GM19025 (cell line): ENCODE data around the gene PRR5.
"Not testable (repeated sequence)": the region's sequence is repeated elsewhere in the genome, so short reads cannot be mapped to it uniquely, and the experiment has no call there.

Experiments
- ATAC-seq: cut with Tn5 transposase; IDR thresholded peaks from one replicate; pipeline ENCODE4 v1.9.1; 2021; ENCODE audit warnings: mild to moderate bottlenecking, low read depth, moderate library complexity; ENCODE audit not compliant: unreplicated experiment

PRR5 gene

DNA sequence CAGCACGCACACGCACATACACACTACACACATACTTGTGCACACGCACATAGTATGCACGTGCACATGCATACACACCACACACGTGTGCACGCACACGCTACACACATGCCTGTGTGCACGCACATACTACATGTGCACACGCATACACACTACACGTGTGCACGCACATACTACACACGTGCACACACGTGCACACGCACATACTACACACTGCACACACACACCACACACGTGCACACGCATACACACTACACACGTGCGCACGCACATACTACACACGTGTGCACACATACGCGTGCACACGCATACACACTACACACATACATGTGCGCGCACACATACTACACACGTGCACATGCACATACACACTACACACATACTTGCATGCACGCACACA lies 30.7 kb downstream of the PRR5 start:
- no peak for ATAC-seq

DNA sequence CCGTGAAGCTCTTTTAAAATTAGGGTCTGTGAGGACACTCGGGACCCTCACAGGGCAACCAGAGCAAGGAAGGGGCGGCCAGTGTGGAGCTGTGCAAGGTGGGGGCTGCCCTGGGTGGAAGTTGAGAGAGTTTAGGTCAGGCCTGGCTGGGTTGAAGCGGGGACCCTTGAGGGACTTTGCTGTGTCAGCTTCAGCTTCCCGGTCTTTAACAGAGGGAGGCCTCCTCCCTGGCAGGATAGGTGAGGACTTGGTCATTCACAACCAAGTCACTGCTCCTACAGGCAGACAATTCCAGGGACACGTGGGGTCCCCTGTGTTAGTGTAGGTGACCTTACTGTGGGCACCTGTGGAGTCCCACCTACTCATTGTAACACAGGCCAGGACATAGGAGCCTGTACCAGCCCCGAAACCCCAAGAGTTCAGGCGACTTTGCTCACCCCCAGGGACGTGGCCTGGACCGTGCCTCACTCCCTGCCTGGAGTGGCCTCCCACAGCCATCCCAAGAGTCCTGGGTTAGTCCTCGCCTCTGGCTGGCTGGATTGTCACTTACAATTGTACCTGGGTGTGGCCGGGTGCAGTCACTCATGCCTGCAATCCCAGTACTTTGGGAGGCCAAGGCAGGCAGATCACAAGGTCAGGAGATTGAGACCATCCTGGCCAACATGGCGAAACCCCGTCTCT lies 31.6 kb downstream of the PRR5 start:
- no peak for ATAC-seq

DNA sequence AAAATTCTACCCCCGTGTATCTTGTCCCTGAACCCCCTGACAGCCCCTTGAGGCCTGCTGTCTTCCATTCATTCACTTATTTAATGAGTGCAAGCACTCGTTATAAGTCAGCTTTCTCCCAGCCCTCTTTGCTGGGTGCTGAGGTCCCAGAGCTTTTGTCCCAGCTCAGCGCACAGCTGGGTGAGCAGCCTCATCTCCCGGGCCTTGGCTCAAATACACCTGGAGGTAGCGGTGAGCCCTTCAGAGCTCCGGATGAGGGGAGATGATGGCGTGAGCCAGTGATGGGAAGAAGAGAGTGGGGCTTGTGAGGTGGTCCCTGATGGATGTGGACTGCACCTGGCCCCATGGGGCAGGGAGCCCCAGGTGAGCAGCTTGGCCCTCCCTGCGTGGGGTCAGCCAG lies 32.3 kb downstream of the PRR5 start:
- ATAC-seq, result no peak

DNA sequence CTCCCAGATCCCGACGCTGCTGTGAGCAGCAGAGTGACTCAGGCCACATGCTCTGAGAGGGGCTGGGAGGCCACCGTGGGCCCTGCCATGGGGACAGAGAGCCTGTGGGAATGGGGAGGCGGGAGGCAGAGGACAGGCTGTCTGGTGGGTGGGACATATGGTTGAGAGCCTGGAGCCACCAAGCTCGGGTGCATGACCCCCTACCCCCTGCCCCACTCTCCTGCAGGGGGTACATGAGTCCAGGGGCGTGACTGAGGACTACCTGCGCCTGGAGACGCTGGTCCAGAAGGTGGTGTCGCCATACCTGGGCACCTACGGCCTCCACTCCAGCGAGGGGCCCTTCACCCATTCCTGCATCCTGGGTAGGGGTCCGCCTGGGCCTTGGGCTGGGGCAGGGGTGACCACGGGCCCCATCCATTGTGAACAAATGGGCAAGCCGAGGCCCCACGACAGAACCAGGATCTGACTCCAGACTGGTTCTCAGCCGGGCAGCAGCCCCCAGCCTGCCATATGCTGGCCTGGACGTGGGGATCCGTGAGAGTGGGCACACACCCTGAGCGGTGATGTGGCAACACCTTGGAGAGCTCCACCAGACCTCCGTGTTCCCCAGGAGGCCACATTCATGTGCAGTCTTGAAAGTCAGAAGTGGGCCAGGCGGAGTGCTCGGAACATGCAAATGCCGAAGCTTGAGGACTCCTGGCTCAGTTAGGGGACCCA lies 33.0 kb downstream of the PRR5 start:
- ATAC-seq, result no peak

DNA sequence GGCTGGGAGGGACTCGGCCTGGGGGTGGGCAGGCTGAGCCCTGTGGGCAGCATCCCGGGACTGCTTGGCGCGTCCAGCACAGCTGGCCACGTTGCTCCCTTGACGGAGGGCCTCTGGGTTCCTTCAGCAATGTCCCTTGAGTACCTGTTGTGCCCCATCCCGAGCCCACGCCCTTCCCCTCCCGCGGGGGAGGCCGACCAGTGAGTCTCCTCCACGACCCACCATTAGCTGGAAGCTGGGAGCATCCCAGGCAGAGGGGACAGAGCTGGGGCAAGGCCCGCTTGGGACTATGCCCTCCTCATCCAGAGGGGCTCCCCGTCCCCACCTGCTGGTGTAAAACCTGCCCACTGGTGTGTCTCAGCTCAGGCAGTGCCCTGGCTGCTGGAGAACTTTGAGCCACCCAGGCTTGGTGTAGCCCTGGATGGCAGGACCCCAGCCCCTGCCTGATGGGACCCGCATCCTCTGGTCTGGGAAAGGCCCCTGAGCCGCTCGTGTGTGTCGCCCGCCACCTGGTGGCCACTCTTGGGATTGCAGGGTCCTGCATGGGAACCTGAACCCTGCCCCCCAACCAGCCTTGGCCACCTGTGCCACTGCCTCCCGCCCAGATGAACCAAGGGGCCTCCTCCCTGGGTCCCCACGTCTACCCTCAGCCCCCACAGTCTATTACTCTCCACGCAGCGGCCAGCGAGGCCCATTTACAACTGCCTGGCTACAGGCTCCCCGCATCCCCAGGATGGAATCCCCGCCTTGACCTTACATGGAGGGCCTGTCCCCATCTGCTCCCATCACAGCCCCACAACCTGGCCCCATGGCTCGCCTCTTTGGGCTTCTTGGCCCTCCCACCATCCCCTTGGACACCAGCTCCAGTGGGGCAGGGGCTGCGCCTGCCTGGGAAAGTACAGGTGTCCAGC lies 33.8 kb downstream of the PRR5 start:
- ATAC-seq, result no peak

DNA sequence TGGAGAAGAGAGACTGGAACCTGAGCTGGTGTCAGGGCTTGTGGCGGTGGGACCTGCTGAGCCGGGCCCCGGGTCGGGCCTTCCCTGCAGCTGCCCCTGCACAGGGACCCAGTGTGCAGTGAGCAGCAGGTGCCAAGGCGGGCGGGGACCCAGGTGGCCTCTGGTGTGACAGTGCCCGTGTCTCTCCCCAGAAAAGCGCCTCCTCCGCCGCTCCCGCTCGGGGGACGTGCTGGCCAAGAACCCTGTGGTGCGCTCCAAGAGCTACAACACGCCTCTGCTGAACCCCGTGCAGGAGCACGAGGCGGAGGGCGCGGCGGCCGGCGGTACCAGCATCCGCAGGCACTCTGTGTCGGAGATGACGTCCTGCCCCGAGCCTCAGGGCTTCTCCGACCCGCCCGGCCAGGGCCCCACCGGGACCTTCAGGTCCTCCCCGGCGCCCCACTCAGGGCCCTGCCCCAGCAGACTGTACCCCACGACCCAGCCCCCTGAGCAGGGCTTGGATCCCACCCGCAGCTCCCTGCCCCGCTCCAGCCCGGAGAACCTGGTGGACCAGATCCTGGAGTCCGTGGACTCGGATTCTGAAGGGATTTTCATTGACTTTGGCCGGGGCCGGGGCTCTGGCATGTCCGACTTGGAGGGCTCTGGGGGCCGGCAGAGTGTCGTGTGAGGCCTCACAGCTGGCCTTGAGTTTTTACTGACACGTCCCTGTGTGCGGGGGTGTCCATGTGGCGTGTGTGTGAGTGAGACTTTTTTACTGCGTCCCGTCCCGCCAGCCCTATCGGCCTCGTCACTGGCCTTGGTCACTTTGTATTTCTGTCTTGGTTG lies 34.8 kb downstream of the PRR5 start:
- ATAC-seq, result no peak

DNA sequence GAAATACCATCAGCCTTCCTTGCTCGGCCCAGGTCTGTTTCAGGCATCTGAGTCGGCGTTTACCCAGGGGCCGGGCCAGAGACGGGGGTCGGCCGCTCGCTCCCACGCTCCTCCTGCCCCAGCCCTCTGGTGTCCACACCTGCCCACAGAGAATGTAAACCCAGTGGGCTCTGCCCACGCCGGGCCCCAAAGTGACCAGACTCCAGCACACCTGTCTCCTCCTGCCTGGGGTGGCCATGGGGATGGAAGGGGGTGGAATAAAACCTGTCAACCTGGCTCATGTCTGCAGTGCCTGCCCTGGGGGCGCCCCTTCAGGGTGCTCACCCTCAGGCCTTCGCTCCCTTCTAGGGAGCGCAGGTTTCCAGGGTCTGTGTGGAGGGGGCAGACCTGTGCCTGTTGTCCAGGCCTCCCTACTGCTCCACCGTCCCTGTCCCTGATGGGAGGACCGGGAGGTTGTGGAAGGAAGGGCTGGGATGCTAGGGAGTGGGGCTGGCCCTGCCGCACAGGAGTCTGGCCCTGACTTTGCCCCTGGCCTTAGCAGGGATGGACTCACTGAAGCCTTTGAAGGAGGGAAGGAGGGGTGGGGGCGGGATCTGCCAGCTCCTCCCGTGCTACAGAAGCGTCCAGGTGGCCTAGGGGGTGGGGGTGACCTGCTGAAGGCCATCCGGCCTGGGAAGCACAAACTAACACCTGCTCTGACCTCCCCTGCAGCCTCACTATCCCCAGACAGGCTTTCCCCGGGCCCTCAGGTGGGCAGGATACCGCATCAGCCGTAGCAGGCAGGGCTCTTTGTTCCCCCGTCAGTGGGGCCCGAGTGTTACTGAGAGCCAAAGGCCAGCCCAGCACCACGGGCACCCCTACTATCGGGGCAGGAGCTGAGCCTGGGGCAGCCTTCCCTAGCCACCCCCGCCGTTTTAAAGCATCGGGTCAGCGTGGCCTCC lies 35.7 kb downstream of the PRR5 start:
- no peak for ATAC-seq

DNA sequence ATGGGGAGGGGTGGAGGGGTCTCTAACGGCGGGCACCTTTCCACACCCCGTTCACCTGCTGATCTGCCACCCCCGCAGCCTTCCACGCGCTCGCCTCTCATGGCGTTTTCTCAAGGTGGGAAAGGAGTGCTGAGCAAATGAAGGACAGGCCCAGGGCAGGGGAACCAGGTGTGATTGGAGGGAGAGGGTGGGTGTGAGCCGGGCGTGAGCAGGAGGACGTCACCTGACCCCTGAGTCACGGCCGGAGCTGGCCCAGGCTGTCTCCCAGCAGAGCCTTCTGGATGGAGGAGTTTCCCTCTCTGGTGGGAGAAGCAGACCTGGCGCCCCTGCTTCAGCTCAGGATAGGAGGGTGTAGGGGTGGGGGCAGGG lies 36.3 kb downstream of the PRR5 start:
- no peak for ATAC-seq

DNA sequence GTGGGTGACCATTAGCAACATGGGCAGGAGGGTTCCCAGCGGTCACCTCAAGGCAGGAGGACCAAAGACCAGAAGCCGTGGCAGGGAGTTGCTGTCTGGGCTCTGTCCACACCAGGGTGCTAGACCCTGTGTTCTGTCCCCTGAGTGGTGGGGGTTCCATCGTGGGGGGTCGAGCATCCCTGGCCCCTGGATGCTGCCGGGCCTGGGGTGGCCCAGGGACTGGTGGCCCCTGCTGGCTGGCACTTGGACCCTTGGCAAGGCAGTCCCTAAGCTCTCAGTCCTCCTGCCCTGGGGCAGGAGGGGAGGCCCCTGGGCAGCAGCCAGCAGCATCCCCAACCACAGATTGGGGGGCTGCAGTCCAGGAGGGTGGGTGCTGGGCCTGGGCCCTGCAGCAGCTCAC lies 37.0 kb downstream of the PRR5 start:
- no peak for ATAC-seq

DNA sequence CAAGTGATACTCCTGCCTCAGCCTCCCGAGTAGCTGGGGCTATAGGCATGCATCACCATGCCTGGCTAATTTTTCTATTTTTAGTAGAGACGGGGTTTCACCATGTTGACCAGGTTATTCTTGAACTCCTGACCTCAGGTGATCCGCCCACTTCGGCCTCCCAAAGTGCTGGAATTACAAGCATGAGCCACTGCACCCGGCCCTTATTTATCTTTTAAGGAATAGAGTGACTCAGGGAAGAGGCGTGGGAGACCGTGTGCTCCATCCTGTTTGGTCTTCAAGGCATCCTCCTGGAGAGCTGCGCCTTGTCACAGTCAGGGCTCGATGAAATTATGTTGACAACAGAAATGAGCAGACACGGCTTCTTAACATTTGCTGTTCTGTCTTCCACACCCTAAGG lies 37.7 kb downstream of the PRR5 start:
- ATAC-seq, result not testable (repeated sequence)

DNA sequence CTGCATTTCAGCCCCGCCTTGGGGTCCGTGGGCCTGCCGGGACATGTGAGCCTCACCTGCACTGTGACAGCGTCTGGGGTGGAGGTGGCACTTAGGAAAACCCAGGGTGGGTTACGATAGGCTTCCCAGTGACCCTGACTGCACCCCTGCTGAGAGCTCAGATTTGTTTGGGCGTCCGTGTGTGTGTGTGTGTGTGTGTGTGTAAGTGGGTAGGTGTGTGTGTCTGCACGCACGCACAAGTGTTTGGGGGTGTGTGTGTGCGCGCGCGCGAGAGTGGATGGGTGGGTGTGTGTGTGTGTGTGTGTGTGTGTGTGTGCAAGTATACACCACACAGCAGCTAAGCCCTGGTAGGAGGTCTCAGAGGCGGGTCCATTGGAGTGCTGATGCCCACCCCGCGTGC lies 38.3 kb downstream of the PRR5 start:
- no peak for ATAC-seq

DNA sequence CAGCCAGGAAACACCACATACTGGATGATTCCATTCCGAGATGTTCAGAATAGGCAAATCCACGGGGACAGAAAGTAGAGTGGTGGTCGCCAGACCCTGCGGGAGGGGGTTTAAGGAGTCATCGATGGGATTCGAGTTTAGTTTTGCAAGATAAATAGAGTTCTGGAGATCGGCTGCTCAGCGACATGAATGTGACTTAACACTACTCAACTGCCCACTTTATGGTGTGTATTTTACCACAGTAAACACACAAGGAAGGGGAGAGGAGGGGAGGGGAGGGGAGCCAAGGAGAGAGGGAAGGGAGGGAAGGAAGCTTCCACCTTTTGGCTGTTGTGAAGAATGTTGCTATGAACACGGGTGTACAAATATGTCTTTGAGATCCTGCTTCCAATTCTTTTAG lies 39.9 kb downstream of the PRR5 start:
- ATAC-seq, result no peak

DNA sequence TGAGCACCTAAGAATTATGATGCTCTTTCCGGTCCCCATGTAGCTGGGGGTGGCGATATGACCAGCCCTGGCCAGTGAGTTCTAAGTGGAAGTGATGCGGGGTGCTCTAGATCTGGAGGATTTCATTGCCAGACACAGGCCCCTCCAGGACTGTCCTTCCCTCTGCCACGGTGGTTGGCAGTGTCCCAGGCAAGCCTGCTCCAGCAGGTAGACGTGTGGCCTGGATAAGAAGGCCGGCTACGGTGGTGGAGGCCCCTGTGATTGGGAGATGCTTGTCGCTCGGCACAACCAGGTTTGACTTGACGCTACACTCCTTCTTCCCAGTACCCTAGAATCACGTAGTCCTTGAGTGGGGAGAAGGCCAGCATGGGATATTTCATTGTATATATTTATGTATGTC lies 41.2 kb downstream of the PRR5 start:
- no peak for ATAC-seq

DNA sequence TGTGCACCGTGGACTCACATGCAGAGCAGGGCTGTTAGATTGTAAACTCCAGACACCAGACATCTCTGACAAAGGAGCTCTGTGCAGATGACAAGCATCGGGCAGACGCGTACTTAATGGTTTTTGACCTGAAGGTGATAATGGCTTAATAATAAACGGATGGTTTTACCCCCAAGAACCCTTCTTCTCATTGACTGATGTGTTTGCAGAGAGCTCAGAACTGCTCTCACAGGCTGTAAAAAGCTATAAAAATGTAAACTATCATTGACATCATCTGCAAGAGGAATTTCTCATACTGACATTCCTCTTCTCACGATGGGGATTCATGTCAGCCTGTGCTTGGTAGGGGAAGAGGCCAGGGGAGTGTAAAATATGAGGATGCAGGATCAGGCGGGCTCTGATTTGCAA lies 41.8 kb downstream of the PRR5 start:
- no peak for ATAC-seq

DNA sequence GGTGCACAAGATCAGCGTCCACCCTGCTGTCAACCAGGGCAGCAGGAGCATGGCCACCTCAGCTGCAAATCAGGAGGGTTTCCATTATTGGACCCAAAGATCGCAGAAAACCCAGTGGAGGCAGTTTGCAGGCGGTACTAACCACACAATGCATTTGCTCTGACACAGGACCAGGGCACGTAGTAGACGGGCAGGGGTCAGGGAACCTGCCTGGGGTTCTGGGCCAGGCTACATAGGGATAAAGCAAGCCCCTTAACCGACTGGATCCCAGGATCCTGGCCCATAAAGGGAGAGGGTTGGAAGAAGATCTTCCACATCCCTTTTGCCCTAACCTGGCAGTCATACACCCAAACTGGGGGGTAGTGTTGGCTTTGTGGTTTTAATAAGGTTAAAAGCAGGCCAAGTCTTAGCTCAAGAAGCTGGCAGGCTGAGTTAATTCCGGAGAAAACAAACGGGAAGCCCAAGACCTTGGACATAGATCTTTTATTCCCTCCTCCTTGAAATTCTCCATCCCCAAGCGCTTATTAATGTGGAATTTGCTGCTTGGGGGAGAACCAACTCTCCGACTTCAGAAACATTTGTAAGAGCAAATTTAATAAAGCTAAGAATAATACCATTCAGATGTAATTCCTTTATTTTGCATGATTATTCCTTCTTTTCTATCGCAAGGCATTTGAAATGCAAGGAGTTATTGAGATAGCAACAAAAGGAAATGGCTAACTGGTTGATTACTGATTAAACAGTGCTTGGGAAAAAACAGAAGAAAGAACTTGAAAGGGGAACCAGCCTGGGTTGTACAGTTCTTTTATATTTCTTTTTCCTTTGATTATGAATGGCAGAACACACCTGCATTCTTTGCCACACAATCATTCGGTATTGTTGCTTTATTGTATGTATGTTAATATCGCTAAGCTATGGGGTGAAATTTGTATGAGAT lies 44.1 kb downstream of the PRR5 start:
- ATAC-seq, result no peak

DNA sequence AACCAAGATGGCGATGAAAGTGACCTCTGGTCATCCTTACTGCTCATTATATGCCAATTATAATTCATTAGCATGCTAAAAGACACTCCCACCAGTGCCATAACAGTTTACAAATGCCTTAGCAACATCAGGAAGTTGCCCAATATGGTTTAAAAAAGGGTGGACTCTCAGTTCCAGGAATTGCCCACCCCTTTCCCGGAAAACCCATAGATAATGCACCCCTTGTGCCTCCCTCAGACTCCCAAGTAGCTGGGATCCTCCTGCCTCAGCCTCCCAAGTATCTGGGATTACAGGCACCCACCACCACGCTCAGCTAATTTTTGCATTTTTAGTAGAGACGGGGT lies 45.8 kb downstream of the PRR5 start:
- ATAC-seq, result not testable (repeated sequence)

DNA sequence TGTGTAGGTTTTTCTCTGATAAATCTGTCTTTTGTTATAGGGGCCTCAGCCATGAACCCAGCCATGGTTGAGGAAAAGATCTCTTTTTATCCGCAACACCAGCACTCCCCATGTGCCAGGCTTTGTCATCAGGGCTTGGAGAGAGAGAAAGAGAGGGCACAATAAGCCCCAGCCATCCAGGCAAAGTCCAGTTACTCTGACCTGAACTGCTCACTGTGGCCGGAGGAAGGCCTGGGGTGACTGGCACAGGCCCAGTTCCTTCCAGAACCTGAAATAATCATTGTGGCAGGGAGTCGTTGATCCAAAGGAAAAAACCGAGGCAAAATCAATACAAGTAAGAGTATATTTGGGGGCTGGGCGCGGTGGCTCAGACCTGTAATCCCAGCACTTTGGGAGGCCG lies 46.5 kb downstream of the PRR5 start:
- no peak for ATAC-seq

DNA sequence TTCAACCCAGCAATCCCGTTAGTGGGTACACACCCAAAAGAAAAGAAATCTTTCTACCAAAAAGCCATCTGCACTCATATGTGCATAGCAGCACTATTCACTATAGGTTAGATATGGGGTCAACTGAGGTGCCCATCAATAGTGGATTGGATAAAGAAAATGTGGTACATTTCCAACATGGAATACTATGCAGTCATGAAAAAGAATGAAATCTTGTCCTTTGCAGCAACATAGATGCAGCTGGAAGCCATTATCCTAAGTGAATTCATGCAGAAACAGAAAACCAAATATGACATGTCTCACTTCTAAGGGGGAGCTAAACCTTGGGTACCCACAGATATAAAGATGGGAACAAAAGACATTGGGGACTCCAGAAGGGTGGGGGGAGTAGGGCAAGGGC lies 48.5 kb downstream of the PRR5 start:
- no peak for ATAC-seq
